ENCODE results near the gene COPG1.

- TF ChIP-seq EP300 (IDR thresholded peaks at IDR 0.05) (no peak), CTCF (IDR thresholded peaks at IDR 0.05) (no peak), POLR2AphosphoS5 (IDR thresholded peaks at IDR 0.05) (no peak), POLR2A (IDR thresholded peaks at IDR 0.05) (no peak)
Observed at GRCh38 chr3:129312671-129313414, 63.4 kb downstream of the COPG1 start.

Data from upper lobe of left lung (tissue), 4 donors.